ENCODE measurements around the gene SEPTIN14. TPM values are rescaled to one million over a fixed set of nuclear protein-coding genes. Genes with fewer than 3 reads are reported as not detected.
"Not testable (repeated sequence)": the region's sequence is repeated elsewhere in the genome, so short reads cannot be mapped to it uniquely, and the experiment has no call there.

Gene SEPTIN14
- total and polyA plus RNA-seq, 2 of the 4 experiments (the other 2 are of a cell fraction): not detected

DNA sequence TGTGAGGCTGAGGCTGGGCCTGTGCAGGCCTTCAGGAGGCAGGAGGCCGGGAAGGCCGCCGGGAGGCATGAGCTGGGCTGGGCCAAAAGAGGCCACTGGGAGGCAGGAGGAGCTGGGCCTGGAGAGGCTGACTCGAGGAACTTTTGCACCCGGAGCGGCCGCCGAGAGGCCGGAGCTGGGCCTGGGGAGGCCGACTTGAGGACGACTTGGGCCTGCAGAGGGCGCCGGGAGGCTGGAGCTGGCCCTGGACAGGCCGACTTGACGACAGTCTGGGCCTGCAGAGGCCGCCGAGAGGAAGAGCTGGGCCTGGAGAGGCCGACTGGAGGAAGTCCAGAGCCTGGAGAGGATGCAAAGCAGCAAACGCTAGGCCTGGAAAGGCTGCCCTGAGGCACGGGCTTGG is 117.8 kb downstream of the SEPTIN14 start:
- dilution Hi-C loops (cut with HindIII; ENCODE audit: low sequenced_read_pairs, unreplicated experiment); H3K4me3 ChIP-seq (ENCODE audit: insufficient read depth, low read depth, low read length): not testable (repeated sequence)

More for the DNA sequence above, 117.8 kb downstream of the SEPTIN14 start:
- H4K5ac ChIP-seq (ENCODE audit: low read depth, low read length); H3K14ac ChIP-seq (replicated peaks; ENCODE audit: low read depth, low read length); H3K4me2 ChIP-seq (ENCODE audit: low read depth, low read length); intact Hi-C loops (cut with micrococcal nuclease); H3K9ac ChIP-seq (ENCODE audit: low read depth, low read length); H2AFZ ChIP-seq (replicated peaks; ENCODE audit: low read length, poor library complexity); H3K4me1 ChIP-seq (ENCODE audit: control insufficient read depth, insufficient read depth, low read length); H4K91ac ChIP-seq (ENCODE audit: insufficient read depth, low read depth, low read length); H3K9me3 ChIP-seq (ENCODE audit: control insufficient read depth, insufficient read depth, low read length); H2BK20ac ChIP-seq (ENCODE audit: low read depth, low read length); H4K8ac ChIP-seq (ENCODE audit: low read depth in 2 of 2, low read length in 2 of 2); H2AK9ac ChIP-seq (replicated peaks; ENCODE audit: low read depth, low read length, poor library complexity); H3K56ac ChIP-seq (ENCODE audit: extremely low read depth, insufficient read depth, low read length); H3K18ac ChIP-seq (ENCODE audit: low read depth, low read length); H3K4ac ChIP-seq (ENCODE audit: low read depth, low read length); H3K9me1 ChIP-seq (ENCODE audit: insufficient read depth, low read length); H4K20me1 ChIP-seq (ENCODE audit: insufficient read depth, low read length); ATAC-seq (ENCODE audit: low read depth); H2BK5ac ChIP-seq (ENCODE audit: low read depth, low read length, poor library complexity, severe bottlenecking); H2AK5ac ChIP-seq (ENCODE audit: low read depth, low read length); H2BK120ac ChIP-seq (ENCODE audit: low read depth, low read length); BruUV-seq (replicated peaks); H3K27ac ChIP-seq (ENCODE audit: insufficient read depth, low read length); H3K36me3 ChIP-seq (ENCODE audit: control insufficient read depth, insufficient read depth, low read length); H3K27me3 ChIP-seq (ENCODE audit: control insufficient read depth, insufficient read depth, low read length); POLR2A ChIA-PET (ENCODE audit: unreplicated experiment); in situ Hi-C loops (cut with MboI; ENCODE audit: low sequenced_read_pairs); DNase-seq; H3K79me1 ChIP-seq (ENCODE audit: low read depth in 1 of 2, low read length in 2 of 2); H3K23ac ChIP-seq (ENCODE audit: low read depth, low read length); H2BK15ac ChIP-seq (ENCODE audit: low read depth, low read length): not testable (repeated sequence)
- WGBS, 2 experiments (ENCODE audit: extremely low coverage in 2 of 2, insufficient read length in 1 of 2): 78% methylated on average over 8 of the region's 20 CpGs; no CpG with 5 or more reads in 1 of the 2 experiments
- CTCF ChIA-PET: interaction anchor here (0.6 kb wide), 1 partner anchor 102 kb away, joined by 10 read pairs; no protein-coding TSS in a partner anchor

Small RNAs within 50 kb of the gene (microRNA-seq; reads per million reads assigned to microRNA genes)
- not detected for gene AC092647.1 (ENCODE audit: insufficient read depth, insufficient read length)
- gene AC092647.2 (ENCODE audit: insufficient read depth, insufficient read length): not detected
- not detected for gene RNU6-1126P (ENCODE audit: insufficient read depth, insufficient read length)

Small RNAs within 50 kb of the gene (small RNA-seq; reads per million reads assigned to genes)
- gene AC092647.1 (0 reads per million in 5 experiments), gene AC092647.2 (0 reads per million in 5 experiments), gene RNU6-1126P (0 to 1.6 (median 0) reads per million in 5 experiments)

Other genes with a start within 250 kb of the SEPTIN14 start
- 1.4 and 2.5 TPM in 2 replicates for gene ZNF713, start 24.7 kb upstream of the SEPTIN14 start, total RNA-seq (2012; rRNA removed)
- 0.52 and 0.74 TPM in 2 replicates for gene ZNF713, start 24.7 kb upstream of the SEPTIN14 start, polyA plus RNA-seq (2012; rRNA removed)
- 15.2 and 21.1 TPM in 2 replicates for gene MRPS17, start 89.1 kb upstream of the SEPTIN14 start, total RNA-seq (2012; rRNA removed)
- 8.9 and 9.9 TPM in 2 replicates for gene MRPS17, start 89.1 kb upstream of the SEPTIN14 start, polyA plus RNA-seq (2012; rRNA removed)
- gene NIPSNAP2, start 101.8 kb upstream of the SEPTIN14 start, total RNA-seq (2012; rRNA removed): 42.8 and 53.0 TPM in 2 replicates
- gene NIPSNAP2, start 101.8 kb upstream of the SEPTIN14 start, polyA plus RNA-seq (2012; rRNA removed): 30.4 and 33.7 TPM in 2 replicates
- 48.4 and 55.8 TPM in 2 replicates for gene PSPH, start 188.7 kb upstream of the SEPTIN14 start, total RNA-seq (2012; rRNA removed)
- 30.0 and 31.8 TPM in 2 replicates for gene PSPH, start 188.7 kb upstream of the SEPTIN14 start, polyA plus RNA-seq (2012; rRNA removed)
- gene CCT6A, start 189.0 kb upstream of the SEPTIN14 start, total RNA-seq (2012; rRNA removed): 265 and 311 TPM in 2 replicates
- gene CCT6A, start 189.0 kb upstream of the SEPTIN14 start, polyA plus RNA-seq (2012; rRNA removed): 133 and 135 TPM in 2 replicates
- gene SUMF2, start 201.5 kb upstream of the SEPTIN14 start, total RNA-seq (2012; rRNA removed): 93.0 and 97.3 TPM in 2 replicates
- gene SUMF2, start 201.5 kb upstream of the SEPTIN14 start, polyA plus RNA-seq (2012; rRNA removed): 80.7 and 86.2 TPM in 2 replicates
- under 0.01 and 0.72 TPM in 2 replicates for gene PHKG1, start 230.2 kb upstream of the SEPTIN14 start, total RNA-seq (2012; rRNA removed)
- 0.62 and 0.67 TPM in 2 replicates for gene PHKG1, start 230.2 kb upstream of the SEPTIN14 start, polyA plus RNA-seq (2012; rRNA removed)
- gene CHCHD2, start 243.7 kb upstream of the SEPTIN14 start, total RNA-seq (2012; rRNA removed): 423 and 532 TPM in 2 replicates
- gene CHCHD2, start 243.7 kb upstream of the SEPTIN14 start, polyA plus RNA-seq (2012; rRNA removed): 522 and 592 TPM in 2 replicates